Muscle of leg (tissue), 11 donors: Measurements from ENCODE around the gene RNF7. TPM values are rescaled to one million over a fixed set of nuclear protein-coding genes. Genes with fewer than 3 reads are reported as not detected.
A peak's percentile ranks its signal among the peaks of the same experiment; 100 is the strongest.

Experiments
- DNase-seq: peaks from one replicate; pipeline ENCODE4 v3.0.0; 2013
- H3K27ac ChIP-seq: one replicate; pipeline ENCODE4 v1.5.1; 2013; ENCODE audit warnings: mild to moderate bottlenecking, low read length, control low read depth
- H3K27me3 ChIP-seq: one replicate; pipeline ENCODE4 v1.6.1; 2013; ENCODE audit warnings: low read length; ENCODE audit not compliant: control insufficient read depth, insufficient read depth
- H3K36me3 ChIP-seq: one replicate; pipeline ENCODE4 v1.6.1; 2013; ENCODE audit warnings: low read length; ENCODE audit not compliant: control insufficient read depth, insufficient read depth
- H3K4me1 ChIP-seq: one replicate; pipeline ENCODE4 v1.6.1; 2013; ENCODE audit warnings: low read length; ENCODE audit not compliant: control insufficient read depth, insufficient read depth
- H3K4me3 ChIP-seq: one replicate; pipeline ENCODE4 v1.5.1; 2013; ENCODE audit warnings: low read length, control low read depth
- H3K9me3 ChIP-seq: replicated peaks from 2 replicates; pipeline ENCODE4 v1.6.1; 2013; ENCODE audit warnings: low read depth, low read length; ENCODE audit not compliant: control insufficient read depth
- WGBS: methylation state at CpG from one replicate; pipeline ENCODE4 v1.1.5; 2013; ENCODE audit warnings: missing lambda C conversion rate; ENCODE audit not compliant: insufficient coverage; 5-methylcytosine and 5-hydroxymethylcytosine counted together
- polyA plus RNA-seq, 8 donors: library from polyadenylated mRNA; unstranded; fragments of 120-200 nt; gene quantifications; one replicate each; pipeline versions ENCODE4 v1.2.1 to v1.2.3, GENCODE V29; 2013; ENCODE audit warnings: inconsistent platforms in 1 of 8, low replicate concordance in 1 of 8; ENCODE audit not compliant: insufficient read length in 8 of 8, insufficient read depth in 1 of 8
- total RNA-seq: library from RNA; stranded (reverse); fragments of 120-200 nt; gene quantifications from one replicate; pipeline ENCODE4 v1.2.4, GENCODE V29; 2013

The RNF7 gene
- total and polyA plus RNA-seq, 9 donors, result 79.6 to 100 (median 85.6) TPM

- Histone ChIP-seq H3K4me3 (no peak overlapping the region), H3K27ac (no peak overlapping the region), H3K36me3 (no peaks in the 10 kb centered on the region), H3K4me1 (no peaks in the 10 kb centered on the region), H3K9me3 (no peaks in the 10 kb centered on the region), H3K27me3 (no peaks in the 10 kb centered on the region)
- no CpG with 5 or more reads among the region's 1 CpG for WGBS
- DNase-seq, result no peak
These were observed 11.6 kb upstream of the RNF7 start for GRCh38 chr3:141726483-141726882.

DNA sequence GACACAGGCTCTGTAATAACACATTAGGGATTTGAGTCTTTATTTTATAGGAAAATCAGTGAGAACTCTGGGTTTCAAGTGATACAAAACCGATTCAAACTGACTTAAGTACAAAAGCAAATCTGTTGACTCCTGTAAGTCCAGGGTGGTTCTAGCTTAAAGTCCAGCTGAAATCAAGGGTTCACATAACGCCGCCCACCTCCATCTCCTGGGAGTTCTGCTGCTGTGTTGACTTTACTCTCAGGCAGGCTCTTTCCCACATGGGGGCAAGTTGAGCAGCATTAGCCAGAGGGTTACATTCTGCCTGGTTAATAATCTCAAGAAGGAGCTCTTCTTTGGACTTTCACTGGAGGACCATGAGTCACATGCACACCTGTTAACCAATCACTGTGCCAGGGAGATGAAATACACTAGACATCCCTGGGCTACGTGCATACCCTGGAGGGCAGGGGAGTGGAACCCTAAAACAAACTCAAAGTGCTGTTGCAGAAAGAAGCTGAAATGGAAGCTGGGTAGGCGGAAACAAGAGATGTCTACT is 9.7 kb upstream of the RNF7 start:
- Histone ChIP-seq H3K4me1 (no peaks in the 10 kb centered on the region), H3K4me3 (no peak overlapping the region), H3K36me3 (no peaks in the 10 kb centered on the region), H3K27me3 (no peaks in the 10 kb centered on the region), H3K9me3 (no peaks in the 10 kb centered on the region), H3K27ac (no peak overlapping the region)
- no peak for DNase-seq
- WGBS, result 82% methylated on average over 3 of the region's 5 CpGs

- Histone ChIP-seq H3K27me3 (no peaks in the 10 kb centered on the region), H3K27ac (no peak overlapping the region), H3K9me3 (no peaks in the 10 kb centered on the region), H3K4me1 (no peaks in the 10 kb centered on the region), H3K4me3 (no peak overlapping the region), H3K36me3 (no peaks in the 10 kb centered on the region)
- no CpG with 5 or more reads among the region's 4 CpGs for WGBS
- no peak for DNase-seq
These were observed 8.9 kb upstream of the RNF7 start for GRCh38 chr3:141729240-141729639.

GRCh38 chr3:141735176-141735575 is 2.9 kb upstream of the RNF7 start:
- H3K4me3 ChIP-seq, result no peak overlapping the region
- no peaks in the 10 kb centered on the region for H3K36me3 ChIP-seq
- peaks cover 4% of the 10 kb centered on the region for H3K4me1 ChIP-seq
- no peak for DNase-seq
- no peaks in the 10 kb centered on the region for H3K27me3 ChIP-seq
- no peak overlapping the region for H3K27ac ChIP-seq
- H3K9me3 ChIP-seq, result no peaks in the 10 kb centered on the region

DNA sequence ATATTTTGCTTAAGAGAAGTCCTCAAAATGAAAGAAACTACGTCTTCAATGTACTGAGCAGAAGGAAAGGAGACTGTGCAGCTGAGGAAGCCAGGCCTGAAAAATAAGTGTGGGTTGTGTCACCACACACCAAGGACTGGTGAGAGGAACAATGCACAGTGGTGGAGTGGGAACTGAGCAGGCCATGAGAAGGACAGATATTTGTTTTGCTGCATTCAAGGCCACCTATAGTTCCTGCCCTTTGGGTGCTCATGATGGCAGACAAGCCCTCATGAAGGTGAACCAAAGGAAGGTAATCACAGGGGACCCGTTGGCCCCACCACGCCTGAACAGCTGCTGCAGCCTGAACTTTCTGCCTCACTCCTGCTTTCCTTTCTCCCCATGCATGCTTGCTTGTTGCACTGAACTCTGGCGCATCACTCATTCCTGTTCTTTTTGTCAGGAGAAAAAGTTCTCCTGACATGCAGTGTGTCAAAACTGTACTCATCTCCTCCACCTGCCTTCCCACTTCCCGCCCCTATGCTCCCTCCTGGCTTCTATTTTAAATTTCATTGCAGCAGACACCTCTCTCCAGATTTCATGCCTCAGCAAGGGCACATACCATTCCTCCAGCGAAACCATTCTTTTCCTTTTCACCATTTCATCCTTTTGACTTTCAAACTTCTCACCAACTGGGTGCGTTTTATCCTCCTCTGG is 2.2 kb upstream of the RNF7 start:
- Histone ChIP-seq H3K4me1 (peaks cover 4% of the 10 kb centered on the region), H3K9me3 (no peaks in the 10 kb centered on the region), H3K27me3 (no peaks in the 10 kb centered on the region), H3K4me3 (no peak overlapping the region), H3K27ac (no peak overlapping the region), H3K36me3 (no peaks in the 10 kb centered on the region)
- no peak for DNase-seq
- 84% methylated on average over 6 of the region's 7 CpGs for WGBS

- DNase-seq, result peak; percentile 15
- Histone ChIP-seq H3K27ac (no peak overlapping the region), H3K4me1 (peaks cover 6% of the 10 kb centered on the region), H3K27me3 (no peaks in the 10 kb centered on the region), H3K4me3 (no peak overlapping the region), H3K36me3 (no peaks in the 10 kb centered on the region), H3K9me3 (no peaks in the 10 kb centered on the region)
- 81% methylated on average over 3 of the region's 10 CpGs for WGBS
These were observed 1.0 kb upstream of the RNF7 start for GRCh38 chr3:141737093-141737492.

DNA sequence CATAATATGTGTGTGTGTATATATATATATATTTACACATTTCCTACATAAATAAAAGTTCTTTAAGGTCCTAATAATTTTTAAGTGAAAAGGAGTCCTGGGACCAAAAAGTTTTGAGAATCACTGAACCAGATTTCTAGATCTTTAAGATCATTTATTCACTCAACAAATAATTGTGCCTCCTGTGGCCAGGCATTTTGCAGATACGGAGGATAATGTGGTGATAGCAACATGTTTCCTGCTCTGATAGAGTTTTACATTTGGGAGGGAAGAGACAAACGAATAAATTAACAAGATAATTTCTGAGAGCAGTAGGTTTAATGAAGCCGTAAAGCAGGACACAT is 448 bp upstream of the RNF7 start:
- Histone ChIP-seq H3K27ac (peak overlapping the region; percentile 82), H3K4me1 (peaks cover 6% of the 10 kb centered on the region), H3K9me3 (no peaks in the 10 kb centered on the region), H3K4me3 (peak overlapping the region; percentile 40), H3K27me3 (no peaks in the 10 kb centered on the region), H3K36me3 (peaks cover 2% of the 10 kb centered on the region)
- DNase-seq, result no peak
- WGBS, result 0% methylated on average over 2 of the region's 3 CpGs

DNA sequence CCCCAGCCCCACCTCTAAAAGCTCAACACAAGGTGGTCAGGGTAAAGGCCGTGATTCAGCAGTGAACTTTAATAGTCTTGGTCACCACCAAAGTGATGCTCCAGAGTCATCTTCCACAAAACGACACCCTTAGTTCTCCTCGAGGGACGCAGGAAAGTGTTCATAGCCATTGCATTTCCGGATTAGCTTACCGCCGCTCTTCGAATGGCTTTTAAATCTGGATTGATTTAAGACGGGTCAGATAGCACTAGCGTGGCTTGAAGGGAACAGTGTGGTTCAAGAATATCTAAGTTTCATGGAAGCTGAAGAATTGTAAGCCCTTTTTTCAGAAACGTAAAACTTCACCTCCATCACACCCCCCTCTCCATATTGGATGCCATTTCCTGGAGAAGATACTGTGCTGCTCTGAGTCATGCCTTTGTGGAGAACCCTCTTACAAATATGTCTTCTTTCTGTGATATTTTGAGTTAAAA is 829 bp downstream of the RNF7 start:
- Histone ChIP-seq H3K27me3 (no peaks in the 10 kb centered on the region), H3K4me1 (peaks cover 6% of the 10 kb centered on the region), H3K27ac (peak overlapping the region; percentile 96), H3K4me3 (peak overlapping the region; percentile 97), H3K9me3 (no peaks in the 10 kb centered on the region), H3K36me3 (peaks cover 2% of the 10 kb centered on the region)
- 0% methylated on average over 5 of the region's 11 CpGs for WGBS
- DNase-seq, result peak; percentile 56

DNA sequence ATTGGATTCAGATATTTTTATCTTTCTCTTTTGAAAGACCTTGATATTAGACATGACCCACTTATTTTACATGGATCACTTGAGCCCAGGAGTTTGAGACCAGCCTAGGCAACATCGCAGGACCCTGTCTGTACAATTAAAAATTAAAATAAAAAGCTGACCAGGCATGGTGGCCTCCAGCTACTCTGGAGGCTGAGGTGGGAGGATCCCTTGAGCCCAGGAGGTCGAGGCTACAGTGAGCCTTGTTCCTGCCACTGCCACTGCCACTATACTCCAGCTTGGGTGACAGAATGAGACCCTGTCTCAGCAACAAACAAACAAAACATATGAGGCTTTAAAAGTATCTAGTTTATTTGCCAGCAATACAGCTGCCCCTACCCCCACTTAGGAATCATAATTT is 1.6 kb downstream of the RNF7 start:
- Histone ChIP-seq H3K4me3 (no peak overlapping the region), H3K27me3 (no peaks in the 10 kb centered on the region), H3K4me1 (peaks cover 6% of the 10 kb centered on the region), H3K9me3 (no peaks in the 10 kb centered on the region), H3K36me3 (peaks cover 4% of the 10 kb centered on the region), H3K27ac (no peak overlapping the region)
- no peak for DNase-seq
- 33% methylated on average over 1 of the region's 2 CpGs for WGBS

DNA sequence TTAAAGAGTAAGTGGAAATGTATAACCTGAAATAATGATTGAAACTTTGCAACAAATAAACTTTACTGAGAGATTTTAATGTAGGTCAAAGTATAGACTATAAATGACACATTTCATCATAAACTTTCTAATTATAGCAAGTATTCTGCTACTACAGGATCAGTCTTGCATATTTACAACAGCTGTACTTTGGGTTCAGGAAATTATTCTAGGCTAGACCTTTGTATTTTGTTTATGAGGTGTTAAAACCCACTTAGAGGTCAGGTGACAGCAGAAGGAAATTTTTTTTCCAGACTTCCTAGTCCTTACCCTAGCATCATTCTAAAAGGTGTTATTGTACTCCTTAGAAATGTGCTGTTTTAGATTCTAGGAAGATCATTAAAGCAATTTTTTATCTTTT is 2.3 kb downstream of the RNF7 start:
- Histone ChIP-seq H3K27ac (no peak overlapping the region), H3K4me3 (no peak overlapping the region), H3K36me3 (peaks cover 8% of the 10 kb centered on the region), H3K27me3 (no peaks in the 10 kb centered on the region), H3K4me1 (peaks cover 6% of the 10 kb centered on the region), H3K9me3 (no peaks in the 10 kb centered on the region)
- no peak for DNase-seq

DNA sequence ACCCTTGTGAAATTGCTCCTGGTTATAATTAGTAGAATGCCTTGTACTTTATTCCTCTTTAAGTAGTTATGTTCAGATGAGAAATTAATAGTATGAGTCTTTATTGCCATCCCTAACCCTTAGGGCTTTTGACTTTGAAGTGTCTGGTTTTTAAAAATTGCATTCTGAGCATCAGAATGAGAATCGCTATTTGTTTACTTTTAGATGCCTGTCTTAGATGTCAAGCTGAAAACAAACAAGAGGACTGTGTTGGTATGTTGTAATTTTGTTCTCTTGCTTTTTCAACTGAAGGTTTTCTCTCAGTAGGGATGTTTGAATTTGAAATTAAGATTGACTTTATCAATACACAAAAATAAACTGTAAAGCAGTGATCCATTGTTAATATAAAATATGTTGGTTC is 5.2 kb downstream of the RNF7 start:
- H3K27me3 ChIP-seq, result no peaks in the 10 kb centered on the region
- H3K36me3 ChIP-seq, result peaks cover 20% of the 10 kb centered on the region
- no peak for DNase-seq
- no CpG with 5 or more reads among the region's 1 CpG for WGBS
- H3K9me3 ChIP-seq, result no peaks in the 10 kb centered on the region
- peaks cover 6% of the 10 kb centered on the region for H3K4me1 ChIP-seq
- H3K27ac ChIP-seq, result no peak overlapping the region
- no peak overlapping the region for H3K4me3 ChIP-seq
